ENCODE data around the gene TMEM225B. TPM values are rescaled to one million over a fixed set of nuclear protein-coding genes. Genes with fewer than 3 reads are reported as not detected.
"Not testable (repeated sequence)": the region's sequence is repeated elsewhere in the genome, so short reads cannot be mapped to it uniquely, and the experiment has no call there.

TMEM225B gene
- total RNA-seq, 2 experiments from 2014 or later = 0.98 to 1.7 TPM

GRCh38 chr7:99626661-99627060 is 28.6 kb downstream of the TMEM225B start:
- Mint-ChIP-seq H3K9me3 (no peaks in the 10 kb centered on the region), H3K36me3 (ENCODE audit: low read depth) (peaks cover 81% of the 10 kb centered on the region), H3K4me3 (peak overlapping the region; percentile 91), H3K27ac (peak overlapping the region; percentile 96), H3K4me1 (ENCODE audit: low read depth) (peaks cover 73% of the 10 kb centered on the region), H3K27me3 (ENCODE audit: low read depth) (no peaks in the 10 kb centered on the region)
- intact Hi-C loops (cut with micrococcal nuclease) = no loop called here
- no peak for DNase-seq
- CTCF ChIA-PET = no interaction called here

DNA sequence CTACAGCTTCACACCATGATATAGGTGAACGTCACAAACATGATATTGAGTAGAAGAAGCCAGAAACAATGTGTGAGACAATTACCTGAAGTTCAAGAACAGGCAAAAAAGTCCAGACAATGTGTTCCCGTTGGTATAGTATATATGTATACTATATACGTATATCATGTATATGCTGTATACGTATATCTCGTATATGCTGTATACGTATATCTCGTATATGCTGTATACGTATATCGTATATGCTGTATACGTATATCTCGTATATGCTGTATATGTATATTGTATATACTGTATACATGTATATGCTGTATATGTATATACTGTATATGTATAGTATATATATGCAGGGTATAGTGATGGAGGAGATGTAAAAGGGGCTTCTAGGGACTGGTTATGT is 29.4 kb downstream of the TMEM225B start:
- no peaks in the 10 kb centered on the region for H3K27me3 Mint-ChIP-seq (ENCODE audit: low read depth)
- peaks cover 76% of the 10 kb centered on the region for H3K4me1 Mint-ChIP-seq (ENCODE audit: low read depth)
- intact Hi-C loops (cut with micrococcal nuclease) = no loop called here
- no peak for DNase-seq
- H3K27ac Mint-ChIP-seq = peak overlapping the region; percentile 17
- CTCF ChIA-PET = no interaction called here
- no peak overlapping the region for H3K4me3 Mint-ChIP-seq
- H3K36me3 Mint-ChIP-seq (ENCODE audit: low read depth) = peaks cover 82% of the 10 kb centered on the region
- no peaks in the 10 kb centered on the region for H3K9me3 Mint-ChIP-seq

GRCh38 chr7:99628471-99629465 is 30.7 kb downstream of the TMEM225B start:
- H3K4me1 Mint-ChIP-seq (ENCODE audit: low read depth) = peaks cover 72% of the 10 kb centered on the region
- CTCF ChIA-PET = interaction anchor here (0.6 kb wide), 1 partner anchor 194 kb away, joined by 3 read pairs; no protein-coding TSS in a partner anchor
- DNase-seq = no peak
- peaks cover 75% of the 10 kb centered on the region for H3K36me3 Mint-ChIP-seq (ENCODE audit: low read depth)
- intact Hi-C loops (cut with micrococcal nuclease) = no loop called here
- H3K27ac Mint-ChIP-seq = peak overlapping the region; percentile 37
- no peak overlapping the region for H3K4me3 Mint-ChIP-seq
- no peaks in the 10 kb centered on the region for H3K9me3 Mint-ChIP-seq
- no peaks in the 10 kb centered on the region for H3K27me3 Mint-ChIP-seq (ENCODE audit: low read depth)

DNA sequence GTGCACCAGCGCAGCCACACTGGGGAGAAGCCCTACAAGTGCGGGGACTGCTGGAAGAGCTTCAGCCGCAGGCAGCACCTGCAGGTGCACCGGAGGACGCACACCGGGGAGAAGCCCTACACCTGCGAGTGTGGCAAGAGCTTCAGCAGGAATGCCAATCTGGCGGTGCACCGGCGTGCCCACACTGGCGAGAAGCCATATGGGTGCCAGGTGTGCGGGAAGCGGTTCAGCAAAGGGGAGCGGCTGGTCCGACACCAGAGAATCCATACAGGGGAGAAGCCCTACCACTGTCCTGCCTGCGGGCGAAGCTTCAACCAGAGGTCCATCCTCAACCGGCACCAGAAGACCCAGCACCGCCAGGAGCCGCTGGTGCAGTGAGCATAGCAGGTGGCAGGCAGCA is 31.6 kb downstream of the TMEM225B start:
- intact Hi-C loops (cut with micrococcal nuclease) = loop anchor here (2.0 to 5.0 kb wide), 2 partner anchors 19 to 288 kb away; partner anchors contain the start of gene TRIM4
- no peak overlapping the region for H3K27ac Mint-ChIP-seq
- CTCF ChIA-PET = interaction anchor here (0.6 to 1.2 kb wide), 2 partner anchors 13 to 193 kb away, joined by 3 to 5 read pairs; partner anchors contain the start of gene ZSCAN25
- H3K4me3 Mint-ChIP-seq = no peak overlapping the region
- DNase-seq = no peak
- peaks cover 68% of the 10 kb centered on the region for H3K4me1 Mint-ChIP-seq (ENCODE audit: low read depth)
- H3K27me3 Mint-ChIP-seq (ENCODE audit: low read depth) = no peaks in the 10 kb centered on the region
- H3K36me3 Mint-ChIP-seq (ENCODE audit: low read depth) = peaks cover 70% of the 10 kb centered on the region
- no peaks in the 10 kb centered on the region for H3K9me3 Mint-ChIP-seq

GRCh38 chr7:99631295-99632109 is 33.4 kb downstream of the TMEM225B start:
- no peaks in the 10 kb centered on the region for H3K27me3 Mint-ChIP-seq (ENCODE audit: low read depth)
- H3K4me3 Mint-ChIP-seq = no peak overlapping the region
- no peaks in the 10 kb centered on the region for H3K9me3 Mint-ChIP-seq
- peaks cover 62% of the 10 kb centered on the region for H3K4me1 Mint-ChIP-seq (ENCODE audit: low read depth)
- H3K36me3 Mint-ChIP-seq (ENCODE audit: low read depth) = peaks cover 58% of the 10 kb centered on the region
- CTCF ChIA-PET = interaction anchor here (0.7 to 1.8 kb wide), 14 partner anchors 9 to 359 kb away, joined by 3 to 7 read pairs (median 4); no protein-coding TSS in a partner anchor
- peak; percentile 85 for DNase-seq
- peak overlapping the region; percentile 97 for H3K27ac Mint-ChIP-seq
- intact Hi-C loops (cut with micrococcal nuclease) = loop anchor here (1.0 to 5.0 kb wide), 5 partner anchors 17 to 360 kb away; partner anchors contain the start of gene TRIM4

DNA sequence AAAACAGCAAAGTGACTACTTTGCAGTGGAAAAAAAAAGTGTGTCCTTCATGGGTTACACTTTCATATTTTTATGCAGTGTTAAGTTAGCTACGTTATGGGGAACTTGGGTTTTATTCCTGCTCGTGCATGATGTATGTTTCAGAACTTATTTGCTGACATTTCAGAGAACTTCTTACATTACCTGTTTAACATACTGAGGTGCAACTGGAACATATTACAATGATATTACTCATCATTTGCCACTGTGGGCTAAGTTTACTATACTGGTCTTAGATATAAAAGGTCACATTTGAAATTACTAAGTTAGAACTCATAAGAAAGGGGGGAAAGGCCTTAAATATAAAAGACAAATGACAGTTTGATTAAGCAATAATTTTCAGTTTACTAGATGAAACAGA is 39.3 kb downstream of the TMEM225B start:
- not testable (repeated sequence) for H3K9me3 Mint-ChIP-seq; H3K4me3 Mint-ChIP-seq; H3K27me3 Mint-ChIP-seq (ENCODE audit: low read depth); DNase-seq
- peak overlapping the region; percentile 97 for H3K27ac Mint-ChIP-seq
- CTCF ChIA-PET = interaction anchor here (0.9 kb wide), 1 partner anchor 22 kb away, joined by 5 read pairs; no protein-coding TSS in a partner anchor
- H3K36me3 Mint-ChIP-seq (ENCODE audit: low read depth) = peaks cover 42% of the 10 kb centered on the region
- H3K4me1 Mint-ChIP-seq (ENCODE audit: low read depth) = peaks cover 74% of the 10 kb centered on the region
- intact Hi-C loops (cut with micrococcal nuclease) = loop anchor here (1.0 to 2.0 kb wide), 6 partner anchors 12 to 383 kb away; no protein-coding TSS in a partner anchor

DNA sequence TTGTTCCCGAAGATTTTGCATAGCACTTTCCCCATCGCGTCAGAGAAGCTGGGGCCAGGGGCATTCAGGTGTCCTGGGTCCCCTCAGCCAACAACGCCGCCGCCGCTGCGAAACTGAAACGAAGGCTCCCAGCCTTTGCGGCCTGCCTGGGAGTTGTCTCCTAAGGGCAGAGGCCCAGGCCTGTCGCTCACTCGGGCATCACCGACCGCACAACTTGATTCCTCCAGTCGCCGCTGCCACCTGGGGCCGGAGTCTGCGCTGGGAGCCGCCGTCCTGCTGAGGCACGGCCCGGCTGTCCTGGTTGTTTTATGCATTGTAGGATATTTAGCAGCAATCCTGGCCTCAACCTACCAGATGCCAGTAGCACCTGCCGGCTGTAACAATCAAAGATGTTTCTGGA is 40.7 kb downstream of the TMEM225B start:
- H3K9me3 Mint-ChIP-seq = no peaks in the 10 kb centered on the region
- CTCF ChIA-PET = no interaction called here
- H3K27me3 Mint-ChIP-seq (ENCODE audit: low read depth) = no peaks in the 10 kb centered on the region
- peak overlapping the region; percentile 97 for H3K27ac Mint-ChIP-seq
- peaks cover 65% of the 10 kb centered on the region for H3K4me1 Mint-ChIP-seq (ENCODE audit: low read depth)
- H3K4me3 Mint-ChIP-seq = no peak overlapping the region
- DNase-seq = no peak
- H3K36me3 Mint-ChIP-seq (ENCODE audit: low read depth) = peaks cover 42% of the 10 kb centered on the region
- intact Hi-C loops (cut with micrococcal nuclease) = no loop called here

DNA sequence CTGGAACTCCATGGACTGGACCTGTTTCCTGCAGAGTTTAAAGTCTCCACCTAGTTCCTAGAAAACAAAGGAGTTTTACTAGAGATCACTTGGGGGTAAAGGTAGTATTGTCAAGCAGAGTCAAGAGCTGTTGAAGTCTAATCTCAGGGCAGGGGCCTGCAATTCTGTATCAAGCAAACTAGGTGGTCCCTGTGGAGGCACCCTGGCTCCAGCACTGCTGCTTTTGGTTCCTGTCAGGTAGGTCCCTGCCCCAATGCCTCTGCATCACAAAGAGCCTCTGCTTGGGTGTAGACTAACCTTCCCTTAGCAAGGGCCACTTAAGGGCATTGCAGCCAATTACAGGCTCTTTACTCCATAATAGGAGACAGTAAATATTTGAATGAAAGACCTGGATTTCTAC is 41.2 kb downstream of the TMEM225B start:
- CTCF ChIA-PET = no interaction called here
- Mint-ChIP-seq H3K27me3 (ENCODE audit: low read depth) (no peaks in the 10 kb centered on the region), H3K27ac (peak overlapping the region; percentile 97), H3K9me3 (no peaks in the 10 kb centered on the region), H3K4me1 (ENCODE audit: low read depth) (peaks cover 60% of the 10 kb centered on the region), H3K4me3 (no peak overlapping the region), H3K36me3 (ENCODE audit: low read depth) (peaks cover 39% of the 10 kb centered on the region)
- intact Hi-C loops (cut with micrococcal nuclease) = no loop called here
- DNase-seq = no peak

GRCh38 chr7:99642027-99642426 is 44.0 kb downstream of the TMEM225B start:
- no peaks in the 10 kb centered on the region for H3K27me3 Mint-ChIP-seq (ENCODE audit: low read depth)
- intact Hi-C loops (cut with micrococcal nuclease) = no loop called here
- H3K27ac Mint-ChIP-seq = peak overlapping the region; percentile 33
- DNase-seq = no peak
- H3K36me3 Mint-ChIP-seq (ENCODE audit: low read depth) = peaks cover 49% of the 10 kb centered on the region
- CTCF ChIA-PET = no interaction called here
- no peaks in the 10 kb centered on the region for H3K9me3 Mint-ChIP-seq
- H3K4me3 Mint-ChIP-seq = no peak overlapping the region
- H3K4me1 Mint-ChIP-seq (ENCODE audit: low read depth) = peaks cover 44% of the 10 kb centered on the region

- Mint-ChIP-seq H3K27me3 (ENCODE audit: low read depth) (no peaks in the 10 kb centered on the region), H3K4me1 (ENCODE audit: low read depth) (peaks cover 36% of the 10 kb centered on the region)
- CTCF ChIA-PET = no interaction called here
These were observed 45.4 kb downstream of the TMEM225B start for GRCh38 chr7:99643464-99643863.

DNA sequence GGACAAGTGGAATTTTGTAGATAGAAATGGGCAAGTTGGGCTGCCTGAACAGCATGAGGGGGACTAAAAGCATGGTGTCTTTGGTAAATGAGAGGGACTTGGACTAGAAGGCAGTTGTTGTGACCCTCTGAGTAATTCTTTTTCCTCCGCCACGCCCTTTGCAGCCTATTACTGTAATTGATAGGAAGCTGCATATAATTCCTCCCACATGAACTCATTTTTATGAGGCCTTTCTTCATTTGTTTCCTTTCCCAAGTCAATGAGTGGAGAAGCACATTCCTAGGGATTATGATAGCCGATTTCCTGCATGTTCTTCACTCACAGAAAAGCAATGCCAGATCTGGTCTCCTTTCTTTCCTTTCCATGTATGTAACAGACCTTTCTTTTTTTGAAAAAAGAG is 46.4 kb downstream of the TMEM225B start:
- CTCF ChIA-PET = no interaction called here
- intact Hi-C loops (cut with micrococcal nuclease) = no loop called here
- DNase-seq = no peak
- H3K9me3 Mint-ChIP-seq = no peaks in the 10 kb centered on the region
- H3K4me3 Mint-ChIP-seq = no peak overlapping the region
- peaks cover 35% of the 10 kb centered on the region for H3K4me1 Mint-ChIP-seq (ENCODE audit: low read depth)
- H3K27ac Mint-ChIP-seq = no peak overlapping the region
- no peaks in the 10 kb centered on the region for H3K27me3 Mint-ChIP-seq (ENCODE audit: low read depth)
- peaks cover 42% of the 10 kb centered on the region for H3K36me3 Mint-ChIP-seq (ENCODE audit: low read depth)

More at GRCh38 chr7:99643464-99643863, 45.4 kb downstream of the TMEM225B start:
- DNase-seq = no peak
- Mint-ChIP-seq H3K27ac (no peak overlapping the region), H3K4me3 (no peak overlapping the region), H3K9me3 (no peaks in the 10 kb centered on the region), H3K36me3 (ENCODE audit: low read depth) (peaks cover 46% of the 10 kb centered on the region)
- intact Hi-C loops (cut with micrococcal nuclease) = no loop called here

- H3K9me3 Mint-ChIP-seq = no peaks in the 10 kb centered on the region
- peaks cover 41% of the 10 kb centered on the region for H3K36me3 Mint-ChIP-seq (ENCODE audit: low read depth)
- no peak overlapping the region for H3K4me3 Mint-ChIP-seq
- CTCF ChIA-PET = no interaction called here
- DNase-seq = no peak
- H3K27ac Mint-ChIP-seq = no peak overlapping the region
- intact Hi-C loops (cut with micrococcal nuclease) = no loop called here
- no peaks in the 10 kb centered on the region for H3K27me3 Mint-ChIP-seq (ENCODE audit: low read depth)
- H3K4me1 Mint-ChIP-seq (ENCODE audit: low read depth) = peaks cover 31% of the 10 kb centered on the region
These were observed 47.5 kb downstream of the TMEM225B start for GRCh38 chr7:99645590-99645989.
